Measurements from ENCODE around the gene KREMEN1. TPM values are rescaled to one million over a fixed set of nuclear protein-coding genes. Genes with fewer than 3 reads are reported as not detected.

The KREMEN1 gene
- total RNA-seq, 1 donor from 2014 or later = not detected

GRCh38 chr22:29148036-29148435 is 75.2 kb downstream of the KREMEN1 start:
- intact Hi-C loops (cut with micrococcal nuclease) = no loop called here

DNA sequence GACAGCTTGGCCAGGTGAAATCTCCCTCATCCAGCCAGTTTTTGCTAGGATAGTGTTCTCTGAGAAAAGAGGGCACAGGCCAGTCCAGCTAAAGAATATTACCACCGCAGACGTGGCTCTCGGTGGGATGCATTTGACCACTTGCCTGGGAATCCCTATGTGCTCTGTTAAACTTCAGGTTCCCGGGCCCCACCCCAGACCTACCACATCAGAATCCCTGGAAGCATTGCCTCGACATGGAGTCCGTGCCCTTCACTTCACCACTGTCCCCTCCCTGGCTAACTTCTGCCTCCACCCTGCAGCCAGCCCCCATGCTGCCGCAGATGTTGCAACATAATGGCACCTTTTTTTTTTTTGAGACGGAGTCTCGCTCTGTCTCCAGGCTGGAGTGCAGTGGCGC is 76.0 kb downstream of the KREMEN1 start:
- intact Hi-C loops (cut with micrococcal nuclease) = no loop called here

DNA sequence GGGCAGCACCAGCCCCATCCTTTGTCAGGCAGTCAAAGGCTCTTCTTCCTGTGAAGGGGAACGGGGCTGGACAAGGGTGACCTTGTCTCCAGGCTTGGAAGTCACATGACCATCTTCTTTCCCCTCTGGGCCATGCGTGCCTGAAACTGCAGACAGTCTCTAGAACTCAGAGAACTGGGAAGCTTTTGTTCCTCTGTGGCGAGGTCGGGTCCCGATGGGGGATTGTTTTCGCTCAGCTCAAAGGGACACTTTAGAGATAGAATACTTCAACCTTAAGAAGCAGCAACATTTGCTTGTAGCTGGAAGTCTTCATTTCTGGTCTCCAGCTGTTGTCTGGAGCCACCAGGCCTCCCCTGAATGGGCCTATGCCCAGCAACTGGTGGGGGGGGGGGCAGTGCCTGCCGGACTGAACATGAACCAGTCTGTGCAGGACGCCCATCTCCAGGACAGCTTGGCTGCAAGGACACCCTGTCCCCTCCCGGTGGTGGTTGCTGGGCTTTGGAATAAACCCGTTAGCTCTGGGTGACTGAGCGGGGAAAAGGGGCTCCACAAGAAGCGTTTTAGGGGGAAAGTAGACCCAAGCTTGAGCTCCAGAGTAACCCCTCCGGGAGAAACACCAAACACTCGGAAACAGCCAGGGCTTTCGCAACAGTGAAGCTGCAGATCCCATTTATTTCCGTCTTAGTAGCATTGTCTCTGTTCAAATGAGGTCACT is 77.2 kb downstream of the KREMEN1 start:
- intact Hi-C loops (cut with micrococcal nuclease) = no loop called here

DNA sequence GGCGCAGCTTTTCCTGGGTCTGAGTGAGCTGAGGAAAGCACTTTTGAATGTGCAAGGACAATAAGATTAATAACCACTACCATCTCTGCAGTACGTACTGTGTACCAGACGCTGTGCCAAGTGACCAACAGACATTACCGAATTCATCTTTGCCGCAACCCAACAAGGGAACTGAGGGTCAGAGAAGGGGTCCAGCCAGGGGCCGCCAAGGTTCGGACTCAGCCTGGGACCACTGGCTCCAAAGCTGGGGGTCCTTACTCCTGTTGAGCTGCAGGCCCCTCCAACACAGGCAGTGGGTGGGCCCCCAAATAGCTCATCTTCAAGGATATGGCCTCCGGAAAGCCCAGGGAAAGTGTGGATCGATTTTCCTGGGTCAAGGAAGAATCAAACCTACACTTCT is 77.9 kb downstream of the KREMEN1 start:
- intact Hi-C loops (cut with micrococcal nuclease) = no loop called here

GRCh38 chr22:29151316-29151715 is 78.5 kb downstream of the KREMEN1 start:
- intact Hi-C loops (cut with micrococcal nuclease) = no loop called here

GRCh38 chr22:29152045-29152953 is 79.5 kb downstream of the KREMEN1 start:
- intact Hi-C loops (cut with micrococcal nuclease) = no loop called here

DNA sequence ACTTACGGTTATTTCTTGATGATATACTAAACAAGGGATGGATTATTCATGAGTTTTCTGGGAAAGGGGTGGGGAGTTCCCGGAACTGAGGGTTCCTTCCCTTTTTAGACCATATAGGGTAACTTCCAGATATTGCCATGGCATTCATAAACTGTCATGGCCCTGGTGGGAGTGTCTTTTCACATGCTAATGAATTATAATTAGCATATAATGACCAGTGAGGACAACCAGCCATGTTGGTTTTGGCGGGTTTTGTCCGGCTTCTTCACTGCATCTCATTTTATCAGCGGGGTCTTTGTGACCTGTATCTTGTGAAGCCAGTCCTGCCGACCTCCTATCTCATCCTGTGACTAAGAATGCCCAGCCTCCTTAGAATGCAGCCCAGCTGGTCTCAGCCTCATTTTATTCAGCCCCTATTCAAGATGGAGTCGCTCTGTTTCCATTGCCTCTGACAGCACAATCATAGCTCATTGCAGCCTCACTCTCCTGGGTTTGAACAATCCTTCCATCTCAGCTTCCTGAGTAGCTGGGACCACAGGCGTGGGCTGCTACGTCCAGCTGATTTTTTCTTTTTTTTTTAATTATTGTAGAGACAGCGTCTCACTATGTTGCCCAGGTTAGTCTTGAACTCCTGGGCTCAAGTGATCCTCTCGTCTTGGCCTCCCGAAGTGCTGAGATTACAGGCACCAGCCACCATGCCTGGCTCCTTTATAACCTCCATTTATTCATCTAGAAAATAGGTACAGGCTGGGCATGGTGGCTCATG is 80.3 kb downstream of the KREMEN1 start:
- intact Hi-C loops (cut with micrococcal nuclease) = no loop called here

DNA sequence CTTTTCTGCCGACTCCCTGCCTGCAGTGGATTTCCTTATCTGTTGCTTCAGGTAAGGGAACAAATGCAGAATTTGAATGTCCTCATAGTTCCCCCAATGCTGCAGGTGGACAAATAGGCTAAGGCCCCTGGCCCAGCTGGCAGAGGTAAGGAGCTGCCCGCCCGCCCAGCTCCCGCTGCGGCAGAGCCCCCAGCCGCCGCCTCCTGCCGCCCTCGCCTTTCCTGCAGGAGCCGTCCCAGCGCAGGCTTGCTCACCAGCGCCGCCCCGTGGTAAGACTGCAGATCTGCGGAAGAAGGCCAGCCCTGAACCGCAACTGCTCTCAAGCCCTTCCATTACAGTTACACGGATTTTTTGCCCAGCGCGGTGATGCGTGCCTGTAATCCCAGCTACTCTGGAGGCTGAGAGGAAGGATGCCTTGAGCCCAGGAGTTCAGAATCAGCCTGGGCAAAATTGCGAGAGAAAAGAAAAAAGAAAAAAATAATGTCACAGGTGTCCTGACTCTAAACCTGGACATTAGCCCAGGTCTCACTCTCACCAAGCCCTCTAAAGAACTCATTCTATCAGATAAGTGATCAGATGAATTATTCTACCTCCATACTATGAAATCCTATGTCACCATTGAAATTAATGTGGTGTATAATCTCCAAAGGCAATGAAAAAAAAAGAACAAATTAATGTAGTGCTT is 81.7 kb downstream of the KREMEN1 start:
- intact Hi-C loops (cut with micrococcal nuclease) = loop anchor here (1.0 to 2.0 kb wide), 3 partner anchors 91 to 555 kb away; no protein-coding TSS in a partner anchor

- intact Hi-C loops (cut with micrococcal nuclease) = loop anchor here (2.0 kb wide), 1 partner anchor 301 kb away; no protein-coding TSS in a partner anchor
These were observed 83.1 kb downstream of the KREMEN1 start for GRCh38 chr22:29155966-29156365.

GRCh38 chr22:29156507-29156906 is 83.7 kb downstream of the KREMEN1 start:
- intact Hi-C loops (cut with micrococcal nuclease) = no loop called here

- intact Hi-C loops (cut with micrococcal nuclease) = no loop called here
These were observed 85.1 kb downstream of the KREMEN1 start for GRCh38 chr22:29157759-29158535.

DNA sequence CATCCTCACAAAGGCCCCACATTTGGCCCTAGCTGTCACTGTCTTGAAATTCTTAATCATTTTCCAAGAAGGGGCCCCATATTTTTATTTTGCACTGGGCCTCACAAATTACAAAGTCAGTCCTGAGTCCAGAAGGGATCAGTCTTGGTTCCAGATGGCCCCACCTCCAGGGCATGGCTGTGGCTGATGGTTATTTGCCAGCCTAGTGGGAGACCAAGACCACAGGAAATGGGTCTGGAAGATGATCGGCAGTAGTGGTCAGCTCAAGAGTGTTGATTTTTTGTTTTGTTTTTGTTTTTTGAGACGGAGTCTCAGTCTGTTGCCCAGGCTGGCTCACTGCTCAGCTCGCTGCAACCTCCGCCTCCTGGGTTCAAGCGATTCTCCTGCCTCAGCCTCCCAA is 85.7 kb downstream of the KREMEN1 start:
- intact Hi-C loops (cut with micrococcal nuclease) = no loop called here

GRCh38 chr22:29163808-29164207 is 91.0 kb downstream of the KREMEN1 start:
- intact Hi-C loops (cut with micrococcal nuclease) = loop anchor here (5.0 kb wide), 1 partner anchor 317 kb away; no protein-coding TSS in a partner anchor

- intact Hi-C loops (cut with micrococcal nuclease) = loop anchor here (2.0 kb wide), 1 partner anchor 37 kb away; no protein-coding TSS in a partner anchor
These were observed 92.7 kb downstream of the KREMEN1 start for GRCh38 chr22:29165321-29166060.

GRCh38 chr22:29166180-29166579 is 93.3 kb downstream of the KREMEN1 start:
- intact Hi-C loops (cut with micrococcal nuclease) = loop anchor here (2.0 kb wide), 1 partner anchor 37 kb away; no protein-coding TSS in a partner anchor

DNA sequence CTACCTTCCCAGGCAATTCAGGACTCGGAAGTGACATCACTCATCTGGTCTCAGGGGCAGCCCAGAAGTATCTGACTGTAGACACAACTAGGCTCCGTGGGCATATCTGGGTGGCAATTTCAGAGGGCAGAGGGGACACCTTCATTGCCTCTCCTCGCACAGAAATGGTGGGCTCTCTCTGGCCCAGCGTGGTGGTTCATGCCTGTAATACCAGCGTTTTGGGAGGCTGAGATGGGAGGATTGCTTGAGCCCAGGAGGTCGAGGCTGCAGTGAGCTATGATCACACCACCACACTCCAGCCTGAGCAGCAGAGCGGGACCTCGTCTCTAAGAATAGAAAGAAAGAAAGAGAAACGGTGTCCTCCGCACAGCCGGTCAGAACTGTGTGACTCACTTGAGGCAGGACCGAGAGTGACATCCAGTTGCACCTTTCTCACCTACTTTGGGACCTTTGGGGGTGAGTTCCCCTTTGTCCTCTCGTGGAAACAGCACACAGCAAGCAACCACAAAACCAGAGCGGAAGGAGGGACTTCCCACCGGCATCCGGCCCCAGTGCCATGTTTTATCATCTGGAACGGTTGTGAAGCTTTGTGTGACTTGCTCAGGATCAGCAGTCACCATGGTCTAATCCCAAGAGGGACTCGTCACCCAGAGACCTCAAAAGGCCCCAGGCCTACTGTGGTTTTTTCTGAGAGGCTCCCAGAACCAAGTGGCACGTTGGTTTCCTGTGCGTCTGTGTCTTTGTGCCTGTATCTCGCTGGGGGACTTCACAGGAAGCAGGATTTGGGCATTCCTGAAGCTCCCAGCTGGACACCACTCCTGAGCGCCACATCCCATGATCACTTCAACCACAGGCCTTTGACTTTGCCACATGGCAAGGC is 94.4 kb downstream of the KREMEN1 start:
- intact Hi-C loops (cut with micrococcal nuclease) = loop anchor here (2.0 kb wide), 1 partner anchor 36 kb away; no protein-coding TSS in a partner anchor

- intact Hi-C loops (cut with micrococcal nuclease) = no loop called here
These were observed 98.9 kb downstream of the KREMEN1 start for GRCh38 chr22:29171721-29172120.

- intact Hi-C loops (cut with micrococcal nuclease) = no loop called here
These were observed 99.4 kb downstream of the KREMEN1 start for GRCh38 chr22:29172216-29172615.

Data from T-helper 1 cell treated with Interleukin-12 subunit alpha and Interleukin-12 subunit beta and Interleukin-4 antibody, amounts not matched to agents 30 ng/mL and 1 ng/mL, for 36 hours (primary cell).